ENCODE measurements around the gene ARSK. TPM values are rescaled to one million over a fixed set of nuclear protein-coding genes. Genes with fewer than 3 reads are reported as not detected.
"Not testable (repeated sequence)": the region's sequence is repeated elsewhere in the genome, so short reads cannot be mapped to it uniquely, and the experiment has no call there.

The ARSK gene
- total RNA-seq, 4 donors from 2014 or later: 4.1 to 28.2 (median 12.9) TPM

DNA sequence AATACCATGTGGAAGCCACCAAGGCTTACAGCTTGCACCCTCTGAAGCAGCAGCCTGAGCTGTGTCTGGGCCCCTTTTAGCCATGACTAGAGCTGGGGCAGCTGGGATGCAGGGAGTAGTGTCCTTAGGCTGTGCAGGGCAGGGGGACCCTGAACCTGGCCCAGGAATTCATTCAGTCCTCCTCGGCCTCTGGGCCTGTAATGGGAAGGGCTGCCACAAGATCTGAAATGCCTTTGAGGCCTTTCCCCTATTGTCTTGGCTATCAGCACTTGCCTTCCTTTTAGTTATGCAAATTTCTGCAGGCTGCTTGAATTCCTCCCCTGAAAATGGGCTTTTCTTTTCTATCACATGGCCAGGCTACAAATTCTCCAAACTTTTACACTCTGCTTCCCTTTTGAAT, 74.0 kb downstream of the ARSK start:
- TF ChIP-seq, protein P1, sequence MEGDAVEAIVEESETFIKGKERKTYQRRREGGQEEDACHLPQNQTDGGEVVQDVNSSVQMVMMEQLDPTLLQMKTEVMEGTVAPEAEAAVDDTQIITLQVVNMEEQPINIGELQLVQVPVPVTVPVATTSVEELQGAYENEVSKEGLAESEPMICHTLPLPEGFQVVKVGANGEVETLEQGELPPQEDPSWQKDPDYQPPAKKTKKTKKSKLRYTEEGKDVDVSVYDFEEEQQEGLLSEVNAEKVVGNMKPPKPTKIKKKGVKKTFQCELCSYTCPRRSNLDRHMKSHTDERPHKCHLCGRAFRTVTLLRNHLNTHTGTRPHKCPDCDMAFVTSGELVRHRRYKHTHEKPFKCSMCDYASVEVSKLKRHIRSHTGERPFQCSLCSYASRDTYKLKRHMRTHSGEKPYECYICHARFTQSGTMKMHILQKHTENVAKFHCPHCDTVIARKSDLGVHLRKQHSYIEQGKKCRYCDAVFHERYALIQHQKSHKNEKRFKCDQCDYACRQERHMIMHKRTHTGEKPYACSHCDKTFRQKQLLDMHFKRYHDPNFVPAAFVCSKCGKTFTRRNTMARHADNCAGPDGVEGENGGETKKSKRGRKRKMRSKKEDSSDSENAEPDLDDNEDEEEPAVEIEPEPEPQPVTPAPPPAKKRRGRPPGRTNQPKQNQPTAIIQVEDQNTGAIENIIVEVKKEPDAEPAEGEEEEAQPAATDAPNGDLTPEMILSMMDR (IDR thresholded peaks at IDR 0.05): no peak
- TF ChIP-seq POLR2A (IDR thresholded peaks at IDR 0.05): no peak
- Histone ChIP-seq H3K36me3 (no peaks in the 10 kb centered on the region), H3K4me1 (no peaks in the 10 kb centered on the region), H3K27me3 (no peaks in the 10 kb centered on the region), H3K27ac (no peak overlapping the region), H3K4me3 (no peak overlapping the region), H3K9me3 (no peaks in the 10 kb centered on the region)
- no peak for DNase-seq
- intact Hi-C loops (cut with DNase I; ENCODE audit: low total_unique reads): no loop called here

DNA sequence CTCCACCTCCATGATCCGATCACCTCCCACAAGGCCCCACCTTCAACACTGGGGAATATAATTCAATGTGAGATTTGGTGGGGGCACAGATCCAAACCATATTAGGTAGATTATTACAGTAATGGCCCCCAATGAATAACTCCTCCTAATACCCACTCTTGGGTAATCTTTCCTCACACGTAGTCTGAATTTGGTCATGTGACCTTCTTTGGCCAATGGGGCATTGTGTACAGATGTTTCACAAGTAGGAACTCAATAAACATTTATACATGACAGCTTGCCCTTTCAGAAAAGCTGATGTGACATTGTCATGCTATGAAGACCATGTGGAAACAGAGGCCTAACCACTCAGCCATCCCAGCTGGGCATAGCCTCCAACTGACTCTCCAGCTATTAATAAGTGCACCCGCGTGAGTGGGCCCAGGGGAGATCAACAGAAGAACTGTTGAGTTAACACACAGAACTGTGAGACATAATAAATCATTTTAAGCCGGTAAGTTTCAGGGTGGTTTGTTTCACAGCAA, 75.6 kb downstream of the ARSK start:
- H3K36me3 ChIP-seq: no peaks in the 10 kb centered on the region
- H3K9me3 ChIP-seq: no peaks in the 10 kb centered on the region
- H3K4me1 ChIP-seq: no peaks in the 10 kb centered on the region
- intact Hi-C loops (cut with DNase I; ENCODE audit: low total_unique reads): no loop called here
- no peak overlapping the region for H3K4me3 ChIP-seq
- no peak overlapping the region for H3K27ac ChIP-seq
- DNase-seq: no peak
- H3K27me3 ChIP-seq: no peaks in the 10 kb centered on the region
- TF ChIP-seq, protein P1 (IDR thresholded peaks at IDR 0.05): no peak
- TF ChIP-seq POLR2A (IDR thresholded peaks at IDR 0.05): no peak

DNA sequence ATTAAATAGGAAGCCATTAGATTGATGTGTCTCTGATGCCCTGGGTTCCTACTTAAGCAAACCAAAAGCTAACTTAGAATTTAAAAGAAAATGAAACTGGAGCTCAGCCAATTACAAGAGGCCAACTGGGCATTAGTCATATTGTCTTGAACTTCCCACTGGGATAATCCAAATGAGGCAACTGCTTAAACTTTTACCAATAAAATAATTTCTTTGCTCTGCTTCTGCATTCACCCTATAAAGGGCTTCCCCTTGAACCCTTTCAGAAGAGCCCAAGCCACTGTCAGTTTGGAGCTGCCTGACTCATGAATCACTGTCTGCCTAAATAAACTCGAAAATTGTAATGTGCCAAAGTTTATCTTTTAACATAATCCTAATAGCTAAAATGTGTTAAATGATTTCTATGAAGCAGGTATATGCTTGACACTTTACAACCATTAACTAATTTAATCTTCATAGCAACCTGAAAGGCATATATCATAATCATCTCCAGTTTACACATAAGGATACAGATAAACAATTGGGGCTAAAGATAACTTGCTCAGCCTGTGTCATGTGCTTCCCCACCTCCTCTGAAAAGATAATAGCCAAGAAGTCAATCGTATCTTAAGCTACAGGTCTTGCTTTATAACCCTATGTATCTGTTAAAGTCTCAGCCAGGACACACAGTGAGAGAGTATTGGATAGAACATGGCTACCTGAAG, 76.5 kb downstream of the ARSK start:
- TF ChIP-seq, protein P1 (IDR thresholded peaks at IDR 0.05): no peak
- no peak for TF ChIP-seq POLR2A (IDR thresholded peaks at IDR 0.05)
- intact Hi-C loops (cut with DNase I; ENCODE audit: low total_unique reads): no loop called here
- Histone ChIP-seq H3K27me3 (no peaks in the 10 kb centered on the region), H3K4me1 (no peaks in the 10 kb centered on the region), H3K4me3 (no peak overlapping the region), H3K9me3 (no peaks in the 10 kb centered on the region), H3K27ac (no peak overlapping the region), H3K36me3 (no peaks in the 10 kb centered on the region)
- no peak for DNase-seq

DNA sequence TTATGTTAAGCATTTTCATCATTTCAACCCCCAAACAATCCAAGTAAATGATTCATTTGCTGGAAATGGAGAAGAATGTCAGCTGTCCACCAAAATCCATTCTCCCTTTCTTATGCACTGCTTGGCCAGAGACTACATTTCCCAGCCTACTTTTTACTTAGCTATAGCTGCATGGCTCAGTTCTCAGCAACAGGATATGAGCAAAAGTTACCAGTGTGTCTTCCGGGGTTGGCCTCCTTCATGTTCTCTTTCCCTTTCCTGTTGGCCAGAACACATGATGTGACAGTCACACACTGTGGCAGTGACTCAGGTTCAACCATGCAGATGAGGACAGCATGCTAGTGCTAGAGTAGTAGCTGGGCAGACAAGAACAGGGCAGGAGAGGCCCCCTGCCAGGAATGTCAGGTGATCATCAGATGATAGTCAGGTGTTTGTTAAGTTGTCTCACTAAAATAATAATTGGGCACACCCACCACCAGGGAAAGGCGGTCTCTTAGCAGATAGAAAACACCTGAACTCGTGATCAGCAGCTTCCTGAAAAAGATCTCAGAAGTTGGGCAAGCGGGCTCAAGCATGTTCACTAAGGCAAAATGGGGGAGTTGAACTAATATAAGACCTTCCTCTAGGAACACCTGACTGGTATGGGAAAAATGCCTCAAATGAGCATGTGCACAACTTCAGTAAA, 77.2 kb downstream of the ARSK start:
- no peak overlapping the region for H3K4me3 ChIP-seq
- H3K27me3 ChIP-seq: no peaks in the 10 kb centered on the region
- DNase-seq: no peak
- H3K36me3 ChIP-seq: no peaks in the 10 kb centered on the region
- intact Hi-C loops (cut with DNase I; ENCODE audit: low total_unique reads): no loop called here
- H3K27ac ChIP-seq: no peak overlapping the region
- H3K9me3 ChIP-seq: no peaks in the 10 kb centered on the region
- H3K4me1 ChIP-seq: no peaks in the 10 kb centered on the region
- TF ChIP-seq, protein P1 (IDR thresholded peaks at IDR 0.05): no peak
- TF ChIP-seq POLR2A (IDR thresholded peaks at IDR 0.05): no peak

DNA sequence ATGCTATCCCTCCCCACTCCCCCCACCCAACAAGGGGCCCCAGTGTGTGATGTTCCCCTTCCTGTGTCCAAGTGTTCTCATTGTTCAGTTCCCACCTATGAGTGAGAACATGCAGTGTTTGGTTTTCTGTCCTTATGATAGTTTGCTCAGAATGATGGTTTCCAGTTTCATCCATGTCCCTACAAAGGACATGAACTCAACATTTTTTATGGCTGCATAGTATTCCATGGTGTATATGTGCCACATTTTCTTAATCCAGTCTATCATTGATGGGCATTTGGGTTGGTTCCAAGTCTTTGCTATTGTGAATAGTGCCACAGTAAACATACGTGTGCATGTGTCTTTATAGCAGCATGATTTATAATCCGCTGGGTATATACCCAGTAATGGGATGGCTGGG, 78.0 kb downstream of the ARSK start:
- H3K36me3 ChIP-seq; H3K27me3 ChIP-seq; H3K4me1 ChIP-seq; H3K9me3 ChIP-seq; H3K27ac ChIP-seq; DNase-seq; intact Hi-C loops (cut with DNase I; ENCODE audit: low total_unique reads); H3K4me3 ChIP-seq: not testable (repeated sequence)

Measured in uterus (tissue), 4 donors.